Measurements from ENCODE around the gene TFDP3.

GRCh38 chrX:133248177-133248576 is 30.0 kb upstream of the TFDP3 start:
- TF ChIP-seq CTCF (IDR thresholded peaks at IDR 0.05; ENCODE audit: low read depth, low read length, poor library complexity, severe bottlenecking), result no peak
- no peak for TF ChIP-seq EZH2phosphoT487 (IDR thresholded peaks at IDR 0.05; ENCODE audit: borderline replicate concordance, low read length)

All from DOHH2 (cell line).